HCT116 (cell line): Measurements from ENCODE around the gene CDKL4. TPM values are rescaled to one million over a fixed set of nuclear protein-coding genes. Genes with fewer than 3 reads are reported as not detected.

Experiments
- ATAC-seq: fragments of 200-7000 bp; cut with Tn5 transposase; 2 replicates; pipeline ENCODE4 v1.9.1; 2020; ENCODE audit warnings: mild to moderate bottlenecking, moderate library complexity
- BruUV-seq: library from RNA; stranded (reverse); fragments of 400-500 nt; replicated peaks from 2 replicates; lab custom pipeline; 2021; lab: Mats Ljungman, UMichigan
- CTCF ChIA-PET: fragments of 300-600 bp; sonication (Branson Sonifier 250); formaldehyde crosslinking; loops from one replicate; lab custom pipeline; 2021; ENCODE audit warnings: antibody characterized with exemption; lab: Charles Lee
- POLR2A ChIA-PET: fragments of 300-600, 350-600 bp; sonication (Branson Sonifier 250); formaldehyde crosslinking; loops from one replicate; lab custom pipeline; 2021; ENCODE audit warnings: antibody characterized with exemption; lab: Charles Lee
- RAD21 ChIA-PET, 2 experiments: fragments of 300-600 bp; sonication (Branson Sonifier 250); formaldehyde crosslinking; loops; one replicate each; lab custom pipeline; 2023; ENCODE audit warnings: low total read pairs in 2 of 2; ENCODE audit not compliant: uncharacterized antibody in 2 of 2, unreplicated experiment in 2 of 2, low non-redundant PET in 1 of 2; lab: Charles Lee
- DNase-seq: peaks from one replicate; pipeline ENCODE4 v3.0.0-alpha.2; 2010; ENCODE audit warnings: low read depth, low spot score
- H2AFZ ChIP-seq: fragments of 200-600 bp; shearing (Covaris generic), sonication (generic); 2 replicates; pipeline ENCODE4 v1.6.1; 2017; ENCODE audit warnings: low read depth, mixed run types, mixed read lengths, antibody characterized with exemption, low read length; ENCODE audit not compliant: poor library complexity, severe bottlenecking
- H3K27ac ChIP-seq: 2 replicates; pipeline ENCODE4 v1.5.1; 2012; ENCODE audit warnings: low read depth, low read length
- H3K27me3 ChIP-seq: fragments of 200-600 bp; sonication (generic); 2 replicates; pipeline ENCODE4 v1.6.1; 2016; ENCODE audit warnings: mixed run types, low read length, mixed read lengths; ENCODE audit not compliant: insufficient read depth
- H3K36me3 ChIP-seq, 2 experiments: fragments of 200-500 bp in 1 of 2; fragments of 200-600 bp in 1 of 2; sonication (Bioruptor generic) in 1 of 2; sonication (generic) in 1 of 2; 2 replicates each; pipeline versions ENCODE4 v1.5.1 to v1.6.1; 2014 to 2016; ENCODE audit warnings: low read length in 2 of 2, inconsistent platforms in 1 of 2, mixed read lengths in 1 of 2, mixed run types in 1 of 2; ENCODE audit not compliant: insufficient read depth in 2 of 2, control insufficient read depth in 1 of 2
- H3K4me1 ChIP-seq, 2 experiments: fragments of 200-600 bp in 1 of 2; sonication (generic) in 1 of 2; 2 replicates each; pipeline versions ENCODE4 v1.5.1 to v1.6.1; 2012 to 2017; ENCODE audit warnings: low read length in 2 of 2, inconsistent platforms in 1 of 2, mild to moderate bottlenecking in 1 of 2, mixed read lengths in 1 of 2, mixed run types in 1 of 2, moderate library complexity in 1 of 2; ENCODE audit not compliant: insufficient read depth in 2 of 2, control insufficient read depth in 1 of 2
- H3K4me2 ChIP-seq: fragments of 200-600 bp; sonication (generic); 2 replicates; pipeline ENCODE4 v1.6.1; 2017; ENCODE audit warnings: mixed run types, low read length, mixed read lengths
- H3K4me3 ChIP-seq, 2 experiments: fragments of 200-600 bp in 1 of 2; sonication (generic) in 1 of 2; replicated peaks in 1 of 2; 2 replicates each; pipeline ENCODE4 v1.5.1; 2011 to 2016; ENCODE audit warnings: low read length in 2 of 2, control low read depth in 1 of 2, low read depth in 1 of 2, mild to moderate bottlenecking in 1 of 2, mixed read lengths in 1 of 2, mixed run types in 1 of 2
- H3K79me2 ChIP-seq: fragments of 200-600 bp; sonication (generic); 2 replicates; pipeline ENCODE4 v1.6.1; 2017; ENCODE audit warnings: mild to moderate bottlenecking, mixed run types, low read length, moderate library complexity, mixed read lengths; ENCODE audit not compliant: insufficient read depth
- H3K9ac ChIP-seq: fragments of 200-600 bp; sonication (generic); 2 replicates; pipeline ENCODE4 v1.6.1; 2016; ENCODE audit warnings: low read length, mixed read lengths
- H3K9me2 ChIP-seq: fragments of 200-600 bp; sonication (generic), shearing (Covaris generic); 2 replicates; pipeline ENCODE4 v1.6.1; 2017; ENCODE audit warnings: mixed run types, mild to moderate bottlenecking, moderate library complexity; ENCODE audit not compliant: insufficient read depth
- H3K9me3 ChIP-seq, 2 experiments: fragments of 200-500 bp in 1 of 2; fragments of 200-600 bp in 1 of 2; sonication (Bioruptor generic) in 1 of 2; sonication (generic) in 1 of 2; 2 replicates each; pipeline ENCODE4 v1.6.1; 2014 to 2017; ENCODE audit warnings: low read length in 2 of 2, mixed read lengths in 2 of 2, inconsistent platforms in 1 of 2, low read depth in 1 of 2, mild to moderate bottlenecking in 1 of 2, mixed run types in 1 of 2, moderate library complexity in 1 of 2; ENCODE audit not compliant: control insufficient read depth in 1 of 2, insufficient read depth in 1 of 2
- H4K20me1 ChIP-seq: fragments of 200-600 bp; sonication (generic), shearing (Covaris generic); 2 replicates; pipeline ENCODE4 v1.6.1; 2017; ENCODE audit warnings: mixed run types, mild to moderate bottlenecking, moderate library complexity; ENCODE audit not compliant: insufficient read depth
- ATF3 ChIP-seq: IDR thresholded peaks from 2 replicates; pipeline ENCODE4 v1.6.1; 2012
- CBX3 ChIP-seq: IDR thresholded peaks from 2 replicates; pipeline ENCODE4 v1.6.1; 2012; ENCODE audit warnings: low read depth
- CEBPB ChIP-seq: IDR thresholded peaks from 2 replicates; pipeline ENCODE4 v1.6.1; 2012; ENCODE audit warnings: low read depth
- EGR1 ChIP-seq: IDR thresholded peaks from 2 replicates; pipeline ENCODE4 v1.6.1; 2012; ENCODE audit warnings: low read depth
- ELF1 ChIP-seq: IDR thresholded peaks from 2 replicates; pipeline ENCODE4 v1.6.1; 2012; ENCODE audit warnings: low read depth, borderline replicate concordance
- EZH2 ChIP-seq: fragments of 200-600 bp; sonication (generic); IDR thresholded peaks from 2 replicates; pipeline ENCODE4 v1.6.1; 2017; ENCODE audit warnings: antibody characterized with exemption, mixed run types
- EZH2phosphoT487 ChIP-seq: fragments of 200-600 bp; IDR thresholded peaks from 2 replicates; pipeline ENCODE4 v1.6.1; 2018; ENCODE audit warnings: antibody characterized with exemption, borderline replicate concordance
- FOSL1 ChIP-seq: IDR thresholded peaks from 2 replicates; pipeline ENCODE4 v1.6.1; 2012; ENCODE audit warnings: low read depth
- MAX ChIP-seq: IDR thresholded peaks from 2 replicates; pipeline ENCODE4 v1.6.1; 2012
- POLR2A ChIP-seq: IDR thresholded peaks from 2 replicates; pipeline ENCODE4 v1.7.0; 2011; ENCODE audit warnings: borderline replicate concordance; ENCODE audit not compliant: insufficient read depth, insufficient read length; ENCODE audit errors: extremely low read depth
- POLR2AphosphoS5 ChIP-seq: IDR thresholded peaks from 2 replicates; pipeline ENCODE4 v1.6.1; 2011; ENCODE audit warnings: mild to moderate bottlenecking, low read depth, low read length, moderate library complexity
- SIN3A ChIP-seq: IDR thresholded peaks from 2 replicates; pipeline ENCODE4 v1.6.1; 2012; ENCODE audit warnings: low read depth
- SRF ChIP-seq: IDR thresholded peaks from 2 replicates; pipeline ENCODE4 v1.6.1; 2012; ENCODE audit warnings: low read depth
- YY1 ChIP-seq: IDR thresholded peaks from 2 replicates; pipeline ENCODE4 v1.6.1; 2011; ENCODE audit warnings: low read length, low read depth, moderate library complexity, mild to moderate bottlenecking; ENCODE audit not compliant: insufficient replicate concordance; ENCODE audit errors: extremely low read depth
- ZFX ChIP-seq: fragments of 450-650 bp; IDR thresholded peaks from 2 replicates; pipeline ENCODE4 v1.6.1; 2017
- ZNF274 ChIP-seq: fragments of 200-500 bp; sonication (Bioruptor generic); IDR thresholded peaks from 2 replicates; pipeline ENCODE4 v1.6.1; 2014; ENCODE audit warnings: mild to moderate bottlenecking, low read depth, low read length, inconsistent platforms
- intact Hi-C: fragments of 100-400 bp; cut with micrococcal nuclease; formaldehyde crosslinking; loops from 2 replicates; pipeline ENCODE4 v1.10.0; 2022
- total RNA-seq: library from RNA; stranded (reverse); gene quantifications from one replicate; pipeline ENCODE4 v1.2.1, GENCODE V29; 2021; ENCODE audit not compliant: unreplicated experiment
- TF ChIP-seq, protein P1 (sequence below): IDR thresholded peaks from 2 replicates; pipeline ENCODE4 v1.6.1; 2012; ENCODE audit warnings: low read depth

CDKL4 gene
- total RNA-seq, 1 experiment from 2014 or later = 0.27 TPM

- no peaks in the 10 kb centered on the region for H3K9me2 ChIP-seq
- H3K79me2 ChIP-seq = no peaks in the 10 kb centered on the region
- DNase-seq (no peak), ATAC-seq (no peak)
- H4K20me1 ChIP-seq = no peaks in the 10 kb centered on the region
- POLR2A ChIA-PET = no interaction called here
- H3K4me2 ChIP-seq = no peak overlapping the region
- RAD21 ChIA-PET = no interaction called here
- no peak overlapping the region for H3K4me3 ChIP-seq
- H3K9me3 ChIP-seq = no peaks in the 10 kb centered on the region
- no peaks in the 10 kb centered on the region for H3K4me1 ChIP-seq
- H3K36me3 ChIP-seq = 0 out of 4 replicates have a peak, but pooled peaks cover 2 to 4% of the 10 kb centered on the region in 2 experiments
- H3K27me3 ChIP-seq = no peaks in the 10 kb centered on the region
- CTCF ChIA-PET = no interaction called here
- no peak overlapping the region for H3K27ac ChIP-seq
- intact Hi-C loops = no loop called here
- TF ChIP-seq EZH2phosphoT487 = no peak
- TF ChIP-seq, protein P1, sequence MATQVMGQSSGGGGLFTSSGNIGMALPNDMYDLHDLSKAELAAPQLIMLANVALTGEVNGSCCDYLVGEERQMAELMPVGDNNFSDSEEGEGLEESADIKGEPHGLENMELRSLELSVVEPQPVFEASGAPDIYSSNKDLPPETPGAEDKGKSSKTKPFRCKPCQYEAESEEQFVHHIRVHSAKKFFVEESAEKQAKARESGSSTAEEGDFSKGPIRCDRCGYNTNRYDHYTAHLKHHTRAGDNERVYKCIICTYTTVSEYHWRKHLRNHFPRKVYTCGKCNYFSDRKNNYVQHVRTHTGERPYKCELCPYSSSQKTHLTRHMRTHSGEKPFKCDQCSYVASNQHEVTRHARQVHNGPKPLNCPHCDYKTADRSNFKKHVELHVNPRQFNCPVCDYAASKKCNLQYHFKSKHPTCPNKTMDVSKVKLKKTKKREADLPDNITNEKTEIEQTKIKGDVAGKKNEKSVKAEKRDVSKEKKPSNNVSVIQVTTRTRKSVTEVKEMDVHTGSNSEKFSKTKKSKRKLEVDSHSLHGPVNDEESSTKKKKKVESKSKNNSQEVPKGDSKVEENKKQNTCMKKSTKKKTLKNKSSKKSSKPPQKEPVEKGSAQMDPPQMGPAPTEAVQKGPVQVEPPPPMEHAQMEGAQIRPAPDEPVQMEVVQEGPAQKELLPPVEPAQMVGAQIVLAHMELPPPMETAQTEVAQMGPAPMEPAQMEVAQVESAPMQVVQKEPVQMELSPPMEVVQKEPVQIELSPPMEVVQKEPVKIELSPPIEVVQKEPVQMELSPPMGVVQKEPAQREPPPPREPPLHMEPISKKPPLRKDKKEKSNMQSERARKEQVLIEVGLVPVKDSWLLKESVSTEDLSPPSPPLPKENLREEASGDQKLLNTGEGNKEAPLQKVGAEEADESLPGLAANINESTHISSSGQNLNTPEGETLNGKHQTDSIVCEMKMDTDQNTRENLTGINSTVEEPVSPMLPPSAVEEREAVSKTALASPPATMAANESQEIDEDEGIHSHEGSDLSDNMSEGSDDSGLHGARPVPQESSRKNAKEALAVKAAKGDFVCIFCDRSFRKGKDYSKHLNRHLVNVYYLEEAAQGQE = no peak
- TF ChIP-seq ZFX = no peak
- TF ChIP-seq, all 23 proteins: peak for 0
- Histone ChIP-seq H2AFZ (no peak overlapping the region), H3K9ac (no peak overlapping the region)
- BruUV-seq = no TSS peak
Observed at GRCh38 chr2:39283561-39283960, 39.8 kb upstream of the CDKL4 start.

DNA sequence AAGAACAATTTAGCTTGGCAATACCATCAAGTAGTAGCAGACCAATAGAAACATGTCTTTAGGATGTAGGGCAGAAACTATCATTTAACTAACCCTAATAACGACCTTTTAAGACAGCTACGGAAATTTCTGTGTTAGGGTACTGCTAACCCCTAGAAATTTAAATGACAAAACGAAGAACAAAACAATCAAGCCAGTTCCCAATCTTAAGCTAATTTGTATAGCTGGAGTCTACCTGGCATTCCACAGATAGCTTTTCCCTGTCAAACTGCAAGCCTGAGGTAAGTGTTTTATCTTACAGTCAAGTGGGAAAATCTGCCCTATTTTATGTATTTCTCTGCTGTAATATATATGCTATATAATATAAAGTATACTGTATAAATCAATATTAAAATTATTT is 37.6 kb upstream of the CDKL4 start:
- H3K27me3 ChIP-seq = no peaks in the 10 kb centered on the region
- no peak for TF ChIP-seq POLR2A
- TF ChIP-seq EZH2 = no peak
- no peak for TF ChIP-seq YY1
- no peak for TF ChIP-seq CEBPB
- TF ChIP-seq SIN3A = no peak
- no peak for TF ChIP-seq POLR2AphosphoS5
- no peak for TF ChIP-seq ZNF274
- TF ChIP-seq CBX3 = no peak
- TF ChIP-seq FOSL1 = no peak
- TF ChIP-seq ELF1 = no peak
- TF ChIP-seq ATF3 = no peak
- no peak for TF ChIP-seq EZH2phosphoT487
- no peak for TF ChIP-seq MAX
- no peak for TF ChIP-seq EGR1
- no peak for TF ChIP-seq SRF
- ChIA-PET POLR2A (no interaction called here), RAD21 (no interaction called here), CTCF (no interaction called here)
- no peak for ATAC-seq
- intact Hi-C loops = no loop called here
- H2AFZ ChIP-seq = no peak overlapping the region
- DNase-seq = no peak
- H3K27ac ChIP-seq = no peak overlapping the region
- no peaks in the 10 kb centered on the region for H3K79me2 ChIP-seq
- H4K20me1 ChIP-seq = no peaks in the 10 kb centered on the region
- no peaks in the 10 kb centered on the region for H3K9me3 ChIP-seq
- no peaks in the 10 kb centered on the region for H3K4me1 ChIP-seq
- no peak overlapping the region for H3K9ac ChIP-seq
- 0 out of 4 replicates have a peak, but pooled peaks cover 2 to 7% of the 10 kb centered on the region in 2 experiments for H3K36me3 ChIP-seq
- H3K9me2 ChIP-seq = no peaks in the 10 kb centered on the region
- H3K4me3 ChIP-seq = no peak overlapping the region
- no peak overlapping the region for H3K4me2 ChIP-seq
- BruUV-seq = no TSS peak
